ENCODE data around the gene C17orf67. TPM values are rescaled to one million over a fixed set of nuclear protein-coding genes. Genes with fewer than 3 reads are reported as not detected.

The C17orf67 gene
- total and polyA plus RNA-seq, 2 of the 8 experiments (the other 6 are each of a cell fraction or from before 2014, with no cell fraction given): 0.67 to 2.2 TPM

- no peak overlapping the region for H4K91ac ChIP-seq (replicated peaks; ENCODE audit: insufficient read length, low read length)
- H2AK5ac ChIP-seq (ENCODE audit: low read depth, low read length): no peak overlapping the region
- H4K8ac ChIP-seq (ENCODE audit: extremely low read depth, insufficient read depth, low read length): no peak overlapping the region
- no peak overlapping the region for H3K4me2 ChIP-seq (ENCODE audit: insufficient read depth in 1 of 2, low read depth in 2 of 2, low read length in 2 of 2)
- H2BK15ac ChIP-seq (ENCODE audit: low read length): no peak overlapping the region
- no peak overlapping the region for H2AFZ ChIP-seq (ENCODE audit: low read length)
- H4K5ac ChIP-seq (ENCODE audit: insufficient read length, low read depth, low read length): no peak overlapping the region
- H2BK12ac ChIP-seq (ENCODE audit: low read depth, low read length): no peak overlapping the region
- no peak overlapping the region for H3K23ac ChIP-seq (ENCODE audit: insufficient read length)
- no peaks in the 10 kb centered on the region for H3K79me1 ChIP-seq (ENCODE audit: low read depth, low read length)
- H3K27ac ChIP-seq (ENCODE audit: low read depth, low read length): no peak overlapping the region
- no peak overlapping the region for H3K9ac ChIP-seq (replicated peaks in 1 of 4; ENCODE audit: extremely low read depth in 1 of 4, low read depth in 3 of 4, low read length in 3 of 4)
- no peak for FAIRE-seq
- no peak for DNase-seq (ENCODE audit: low read depth in 1 of 2, low spot score in 2 of 2)
- H3K23me2 ChIP-seq (ENCODE audit: low read depth, low read length): no peaks in the 10 kb centered on the region; the same call in 1 of the 2 replicates
- no peaks in the 10 kb centered on the region for H3K79me2 ChIP-seq (ENCODE audit: control insufficient read depth in 1 of 2, insufficient read depth in 2 of 2, low read length in 2 of 2)
- no peak overlapping the region for H2BK5ac ChIP-seq (ENCODE audit: low read depth, low read length)
- TF ChIP-seq POU5F1 (IDR thresholded peaks at IDR 0.05; ENCODE audit: low read depth, low read length) (no peak), CHD2 (IDR thresholded peaks at IDR 0.05; ENCODE audit: low read length) (no peak), JUN (IDR thresholded peaks at IDR 0.05; ENCODE audit: low read depth, low read length) (no peak), JUND (IDR thresholded peaks at IDR 0.05; ENCODE audit: low read length) (no peak), CTBP2 (IDR thresholded peaks at IDR 0.05; ENCODE audit: borderline replicate concordance, insufficient read depth, insufficient read length, low read length) (no peak), HDAC6 (IDR thresholded peaks at IDR 0.05; ENCODE audit: low read depth, low read length) (no peak)
- no peak overlapping the region for H3K4ac ChIP-seq (replicated peaks; ENCODE audit: insufficient read length, low read depth, low read length)
- H3K27me3 ChIP-seq (replicated peaks in 1 of 4; ENCODE audit: control insufficient read depth in 3 of 4, extremely low read depth in 1 of 4, insufficient read depth in 3 of 4, low read length in 3 of 4): no peaks in the 10 kb centered on the region; a peak in 1 of 7 replicates
- H2BK20ac ChIP-seq (ENCODE audit: low read length): no peak overlapping the region
- H3K9me3 ChIP-seq (ENCODE audit: insufficient read depth in 2 of 2, low read depth in 1 of 2, low read length in 1 of 2): no peaks in the 10 kb centered on the region
- no peak overlapping the region for H2BK120ac ChIP-seq (replicated peaks; ENCODE audit: low read depth, low read length)
- POLR2A ChIA-PET (ENCODE audit: partially characterized antibody): no interaction called here
- H3K14ac ChIP-seq (ENCODE audit: insufficient read length): no peak overlapping the region
- no peaks in the 10 kb centered on the region for H3K4me1 ChIP-seq (replicated peaks in 1 of 4; ENCODE audit: control insufficient read depth in 3 of 4, insufficient read depth in 4 of 4, low read length in 3 of 4)
- no peaks in the 10 kb centered on the region for H3K36me3 ChIP-seq (ENCODE audit: control insufficient read depth in 2 of 4, insufficient read depth in 4 of 4, low read length in 3 of 4)
- no peak overlapping the region for H3K4me3 ChIP-seq (ENCODE audit: extremely low read depth in 1 of 4, insufficient read depth in 2 of 4, low read depth in 3 of 4, low read length in 4 of 4)
- no peak overlapping the region for H3K56ac ChIP-seq (replicated peaks; ENCODE audit: insufficient read length, low read depth, low read length)
- CTCF ChIA-PET (ENCODE audit: partially characterized antibody): no interaction called here
- H3K18ac ChIP-seq (ENCODE audit: extremely low read depth, low read length): no peak overlapping the region
- no peaks in the 10 kb centered on the region for H4K20me1 ChIP-seq (replicated peaks in 1 of 2; ENCODE audit: control insufficient read depth in 1 of 2, insufficient read depth in 2 of 2, low read length in 2 of 2)
- 92% methylated on average over 5 of the region's 5 CpGs; no CpG with 5 or more reads in 1 of the 2 experiments for WGBS, 2 experiments (ENCODE audit: extremely low coverage in 1 of 2, insufficient coverage in 1 of 2, insufficient read length in 1 of 2, insufficient replicate concordance in 2 of 2, low coverage in 1 of 2, low lambda C conversion rate in 2 of 2, missing lambda C conversion rate in 1 of 2)
Measured at GRCh38 chr17:56762144-56762543, 71.6 kb downstream of the C17orf67 start.

All from H1 (cell line).